HG02852 (cell line): ENCODE measurements around the gene LIPC.

ENCODE experiments used
- ATAC-seq: cut with Tn5 transposase; IDR thresholded peaks from one replicate; pipeline ENCODE4 v1.9.1; 2021; ENCODE audit warnings: mild to moderate bottlenecking, moderate library complexity; ENCODE audit not compliant: unreplicated experiment

Gene LIPC

GRCh38 chr15:58571491-58571890, 139.7 kb downstream of the LIPC start:
- ATAC-seq: no peak

GRCh38 chr15:58572521-58572920, 140.7 kb downstream of the LIPC start:
- no peak for ATAC-seq

- ATAC-seq: no peak
Measured at GRCh38 chr15:58573270-58573669, 141.5 kb downstream of the LIPC start.

GRCh38 chr15:58574631-58575030, 142.8 kb downstream of the LIPC start:
- ATAC-seq: no peak

GRCh38 chr15:58575045-58575786, 143.4 kb downstream of the LIPC start:
- no peak for ATAC-seq

GRCh38 chr15:58576657-58577056, 144.9 kb downstream of the LIPC start:
- no peak for ATAC-seq

- ATAC-seq: no peak
Measured at GRCh38 chr15:58582160-58582559, 150.4 kb downstream of the LIPC start.

GRCh38 chr15:58583171-58583908, 151.5 kb downstream of the LIPC start:
- ATAC-seq: no peak

GRCh38 chr15:58584789-58585461, 153.1 kb downstream of the LIPC start:
- no peak for ATAC-seq

GRCh38 chr15:58585693-58586443, 154.1 kb downstream of the LIPC start:
- no peak for ATAC-seq

GRCh38 chr15:58587486-58587885, 155.7 kb downstream of the LIPC start:
- ATAC-seq: no peak

GRCh38 chr15:58588096-58588495, 156.3 kb downstream of the LIPC start:
- ATAC-seq: no peak

GRCh38 chr15:58589047-58589446, 157.3 kb downstream of the LIPC start:
- no peak for ATAC-seq

- no peak for ATAC-seq
Measured at GRCh38 chr15:58590236-58590635, 158.4 kb downstream of the LIPC start.

GRCh38 chr15:58590926-58591325, 159.1 kb downstream of the LIPC start:
- ATAC-seq: no peak

- ATAC-seq: no peak
Measured at GRCh38 chr15:58593870-58594269, 162.1 kb downstream of the LIPC start.

- no peak for ATAC-seq
Measured at GRCh38 chr15:58594898-58595297, 163.1 kb downstream of the LIPC start.

GRCh38 chr15:58595516-58596263, 163.9 kb downstream of the LIPC start:
- no peak for ATAC-seq

GRCh38 chr15:58597943-58598828, 166.4 kb downstream of the LIPC start:
- no peak for ATAC-seq
